H1 (cell line): ENCODE results near the gene TSEN54. TPM values are rescaled to one million over a fixed set of nuclear protein-coding genes. Genes with fewer than 3 reads are reported as not detected.

ENCODE experiments used
- CTCF ChIA-PET: fragments of 300-600 bp; sonication (Branson Sonifier 250); formaldehyde crosslinking; loops from one replicate; lab custom pipeline; 2021; ENCODE audit not compliant: partially characterized antibody; lab: Charles Lee
- POLR2A ChIA-PET: fragments of 300-600 bp; sonication (Branson Sonifier 250); formaldehyde crosslinking; loops from one replicate; lab custom pipeline; 2021; ENCODE audit warnings: inconsistent platforms; ENCODE audit not compliant: partially characterized antibody; lab: Charles Lee
- DNase-seq, 2 experiments: peaks; one replicate each; pipeline versions ENCODE4 v3.0.0 to v3.0.0-alpha.2; 2010 to 2022; ENCODE audit warnings: low spot score in 2 of 2, low read depth in 1 of 2, mixed read lengths in 1 of 2
- FAIRE-seq: peaks from 2 replicates; lab custom pipeline; 2011; peaks lifted over from hg19 to GRCh38; lab: Jason Lieb, UNC
- H2AFZ ChIP-seq: 2 replicates; pipeline ENCODE4 v1.8.1; 2012; ENCODE audit warnings: low read length, inconsistent platforms
- H2AK5ac ChIP-seq: 2 replicates; pipeline ENCODE4 v1.6.1; 2013; ENCODE audit warnings: low read depth, low read length
- H2BK120ac ChIP-seq: replicated peaks from 2 replicates; pipeline ENCODE3; 2013; ENCODE audit warnings: low read depth, low read length, inconsistent platforms
- H2BK12ac ChIP-seq: 2 replicates; pipeline ENCODE4 v1.6.1; 2013; ENCODE audit warnings: low read depth, low read length
- H2BK15ac ChIP-seq: 2 replicates; pipeline ENCODE4 v1.6.1; 2013; ENCODE audit warnings: low read length
- H2BK20ac ChIP-seq: 2 replicates; pipeline ENCODE4 v1.6.1; 2013; ENCODE audit warnings: low read length
- H2BK5ac ChIP-seq: 2 replicates; pipeline ENCODE4 v1.6.1; 2013; ENCODE audit warnings: low read depth, low read length
- H3K14ac ChIP-seq: 2 replicates; pipeline ENCODE4 v1.6.1; 2013; ENCODE audit warnings: inconsistent platforms; ENCODE audit not compliant: insufficient read length
- H3K18ac ChIP-seq: 2 replicates; pipeline ENCODE4 v1.6.1; 2013; ENCODE audit warnings: low read length; ENCODE audit errors: extremely low read depth
- H3K23ac ChIP-seq: 2 replicates; pipeline ENCODE4 v1.6.1; 2013; ENCODE audit warnings: inconsistent platforms; ENCODE audit not compliant: insufficient read length
- H3K23me2 ChIP-seq: 2 replicates; pipeline ENCODE4 v1.6.1; 2013; ENCODE audit warnings: low read depth, low read length
- H3K27ac ChIP-seq: 2 replicates; pipeline ENCODE4 v1.6.1; 2011; ENCODE audit warnings: low read depth, low read length, inconsistent platforms
- H3K27me3 ChIP-seq, 4 experiments: replicated peaks in 1 of 4; 1 replicate in 1 of 4; 2 replicates in 3 of 4; pipeline versions ENCODE4 v1.6.1 to v1.8.1; 2011 to 2013; ENCODE audit warnings: low read length in 3 of 4, mild to moderate bottlenecking in 3 of 4, inconsistent platforms in 2 of 4, mixed read lengths in 2 of 4, moderate library complexity in 1 of 4; ENCODE audit not compliant: control insufficient read depth in 3 of 4, insufficient read depth in 3 of 4; ENCODE audit errors: extremely low read depth in 1 of 4
- H3K36me3 ChIP-seq, 4 experiments: 2 replicates each; pipeline versions ENCODE4 v1.6.1 to v1.8.1; 2011 to 2013; ENCODE audit warnings: mild to moderate bottlenecking in 4 of 4, low read length in 3 of 4, moderate library complexity in 2 of 4, control low read depth in 1 of 4, inconsistent platforms in 1 of 4; ENCODE audit not compliant: insufficient read depth in 4 of 4, control insufficient read depth in 2 of 4
- H3K4ac ChIP-seq: replicated peaks from 2 replicates; pipeline ENCODE3; 2013; ENCODE audit warnings: low read length, low read depth, mixed read lengths, inconsistent platforms; ENCODE audit not compliant: insufficient read length
- H3K4me1 ChIP-seq, 4 experiments: replicated peaks in 1 of 4; 1 replicate in 1 of 4; 2 replicates in 3 of 4; pipeline versions ENCODE4 v1.6.1 to v1.8.1; 2011 to 2013; ENCODE audit warnings: low read length in 3 of 4, inconsistent platforms in 2 of 4, mixed read lengths in 1 of 4; ENCODE audit not compliant: insufficient read depth in 4 of 4, control insufficient read depth in 3 of 4
- H3K4me2 ChIP-seq, 2 experiments: 2 replicates each; pipeline versions ENCODE4 v1.6.1 to v1.8.1; 2011 to 2013; ENCODE audit warnings: low read depth in 2 of 2, low read length in 2 of 2, control low read depth in 1 of 2, inconsistent platforms in 1 of 2, mild to moderate bottlenecking in 1 of 2; ENCODE audit not compliant: insufficient read depth in 1 of 2
- H3K4me3 ChIP-seq, 4 experiments: fragments of 200-600, 300-600 bp in 1 of 4; sonication (generic), shearing (Covaris generic), sonication (Bioruptor Twin) in 1 of 4; 2 replicates each; pipeline versions ENCODE4 v1.5.1 to v1.8.1; 2011 to 2016; ENCODE audit warnings: low read length in 4 of 4, low read depth in 3 of 4, control low read depth in 2 of 4, inconsistent platforms in 2 of 4, mild to moderate bottlenecking in 2 of 4, mixed read lengths in 1 of 4, moderate library complexity in 1 of 4; ENCODE audit not compliant: insufficient read depth in 2 of 4; ENCODE audit errors: extremely low read depth in 1 of 4
- H3K56ac ChIP-seq: replicated peaks from 2 replicates; pipeline ENCODE3; 2013; ENCODE audit warnings: low read depth, mild to moderate bottlenecking, mixed read lengths, low read length, inconsistent platforms; ENCODE audit not compliant: insufficient read length
- H3K79me1 ChIP-seq: 2 replicates; pipeline ENCODE4 v1.6.1; 2013; ENCODE audit warnings: low read depth, low read length, control low read depth
- H3K79me2 ChIP-seq, 2 experiments: 2 replicates each; pipeline versions ENCODE4 v1.6.1 to v1.8.1; 2012 to 2013; ENCODE audit warnings: low read length in 2 of 2, mild to moderate bottlenecking in 2 of 2, inconsistent platforms in 1 of 2; ENCODE audit not compliant: insufficient read depth in 2 of 2, control insufficient read depth in 1 of 2
- H3K9ac ChIP-seq, 4 experiments: replicated peaks in 1 of 4; 1 replicate in 1 of 4; 2 replicates in 3 of 4; pipeline versions ENCODE4 v1.6.1 to v1.8.1; 2011 to 2013; ENCODE audit warnings: low read depth in 3 of 4, low read length in 3 of 4, control low read depth in 2 of 4, mild to moderate bottlenecking in 2 of 4, moderate library complexity in 2 of 4, inconsistent platforms in 1 of 4; ENCODE audit errors: extremely low read depth in 1 of 4
- H3K9me3 ChIP-seq, 2 experiments: 2 replicates each; pipeline versions ENCODE4 v1.6.1 to v1.8.1; 2012 to 2013; ENCODE audit warnings: mild to moderate bottlenecking in 2 of 2, moderate library complexity in 2 of 2, control low read depth in 1 of 2, inconsistent platforms in 1 of 2, low read depth in 1 of 2, low read length in 1 of 2, mixed read lengths in 1 of 2; ENCODE audit not compliant: insufficient read depth in 2 of 2
- H4K20me1 ChIP-seq, 2 experiments: replicated peaks in 1 of 2; 2 replicates each; pipeline versions ENCODE3 to v1.8.1; 2011 to 2013; ENCODE audit warnings: inconsistent platforms in 2 of 2, low read length in 2 of 2, mild to moderate bottlenecking in 1 of 2; ENCODE audit not compliant: insufficient read depth in 2 of 2, control insufficient read depth in 1 of 2
- H4K5ac ChIP-seq: 2 replicates; pipeline ENCODE4 v1.6.1; 2013; ENCODE audit warnings: low read length, low read depth, mixed read lengths, inconsistent platforms; ENCODE audit not compliant: insufficient read length
- H4K8ac ChIP-seq: 2 replicates; pipeline ENCODE4 v1.8.0; 2013; ENCODE audit warnings: mild to moderate bottlenecking, moderate library complexity, low read length, inconsistent platforms; ENCODE audit not compliant: insufficient read depth; ENCODE audit errors: extremely low read depth
- H4K91ac ChIP-seq: replicated peaks from 2 replicates; pipeline ENCODE3; 2013; ENCODE audit warnings: low read length, mixed read lengths, inconsistent platforms; ENCODE audit not compliant: insufficient read length
- RAD21 ChIP-seq, 2 experiments: IDR thresholded peaks in 1 of 2; conservative IDR thresholded peaks in 1 of 2; 2 replicates each; pipeline ENCODE4 v1.6.1; 2011; ENCODE audit warnings: low read depth in 2 of 2, low read length in 2 of 2, improper control_type of control experiment in 1 of 2, inconsistent platforms in 1 of 2, mild to moderate bottlenecking in 1 of 2, moderate library complexity in 1 of 2
- WGBS, 2 experiments: shearing (Covaris generic) in 1 of 2; methylation state at CpG; one replicate each; pipeline versions ENCODE4 v1.1.6 to v1.1.7; 2013 to 2015; ENCODE audit warnings: low lambda C conversion rate in 2 of 2, mixed read lengths in 2 of 2, inconsistent platforms in 1 of 2, low coverage in 1 of 2, missing lambda C conversion rate in 1 of 2; ENCODE audit not compliant: insufficient replicate concordance in 2 of 2, insufficient coverage in 1 of 2, insufficient read length in 1 of 2; ENCODE audit errors: extremely low coverage in 1 of 2, missing lambda C conversion rate in 1 of 2; 5-methylcytosine and 5-hydroxymethylcytosine counted together
- polyA plus RNA-seq, 7 experiments: library from polyadenylated mRNA; depleted of rRNA in 3 of 7; stranded (reverse) in 5 of 7; unstranded in 2 of 7; fragments of >200 nt in 5 of 7; fragments of 200-250 nt in 2 of 7; gene quantifications; 1 replicate in 5 of 7; 2 replicates in 1 of 7; 4 replicates in 1 of 7; pipeline versions ENCODE4 v1.2.1 to v1.2.3, GENCODE V29; 2011 to 2013; ENCODE audit warnings: missing spikeins in 2 of 7, mixed read lengths in 2 of 7
- total RNA-seq: library from RNA; stranded (reverse); fragmentation: NEBNext Ultra II Directional; extraction: Animal tissue kit (Norgen Biotek cat#: 25700); gene quantifications from 2 replicates; pipeline ENCODE4 v1.2.1, GENCODE V29; 2021

TSEN54 gene
- total and polyA plus RNA-seq, 2 of the 8 experiments (the other 6 are each of a cell fraction or from before 2014, with no cell fraction given): 43.6 to 60.3 TPM

DNA sequence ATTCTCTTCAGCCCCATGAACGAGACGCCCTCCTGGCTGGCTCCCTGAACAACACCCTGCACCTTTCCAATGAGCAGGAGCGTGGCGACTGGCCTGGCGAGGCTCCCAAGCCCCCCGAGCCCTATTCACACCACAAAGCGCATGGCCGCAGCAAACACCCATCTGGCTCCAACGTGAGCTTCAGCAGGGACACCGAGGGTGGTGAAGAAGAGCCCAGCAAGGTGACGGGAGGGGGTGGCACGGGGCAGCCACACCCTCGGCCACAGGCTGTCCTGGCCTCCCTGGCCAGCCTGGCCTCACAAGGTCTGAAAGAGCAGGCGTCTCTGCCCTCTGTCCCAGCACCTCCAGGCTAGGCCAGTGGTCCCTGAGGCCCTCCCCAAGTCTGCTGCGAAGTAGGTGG is 24.6 kb upstream of the TSEN54 start:
- WGBS, 2 experiments: 90% methylated on average over 13 of the region's 15 CpGs; no CpG with 5 or more reads in 1 of the 2 experiments
- no peak overlapping the region for H4K91ac ChIP-seq
- H3K56ac ChIP-seq: no peak overlapping the region
- no peak overlapping the region for H3K4me2 ChIP-seq
- ChIA-PET POLR2A (interaction anchor here (1.4 to 1.5 kb wide), 2 partner anchors 10 to 12 kb away, joined by 4 to 5 read pairs; no protein-coding TSS in a partner anchor), CTCF (interaction anchor here (0.8 to 7.3 kb wide), 4 partner anchors 14 to 64 kb away, joined by 3 to 39 read pairs (median 4); no protein-coding TSS in a partner anchor)
- no peak overlapping the region for H2BK5ac ChIP-seq
- peaks cover 0 to 10% (median 6%) of the 10 kb centered on the region in 4 experiments; a peak in 4 of 8 replicates for H3K36me3 ChIP-seq
- H2BK20ac ChIP-seq: no peak overlapping the region
- H3K4me1 ChIP-seq: no peaks in the 10 kb centered on the region; a peak in 1 of 7 replicates
- no peak overlapping the region for H4K8ac ChIP-seq
- H3K9me3 ChIP-seq: no peaks in the 10 kb centered on the region
- no peak overlapping the region for H2BK15ac ChIP-seq
- H2BK120ac ChIP-seq: no peak overlapping the region
- FAIRE-seq: no peak
- no peak overlapping the region for H3K9ac ChIP-seq
- no peak overlapping the region for H3K27ac ChIP-seq
- H3K4me3 ChIP-seq: no peak overlapping the region
- H3K14ac ChIP-seq: no peak overlapping the region
- H3K79me2 ChIP-seq: no peaks in the 10 kb centered on the region
- no peak overlapping the region for H3K18ac ChIP-seq
- H3K79me1 ChIP-seq: no peaks in the 10 kb centered on the region; the same call in 1 of the 2 replicates
- H4K20me1 ChIP-seq: peaks cover 0 to 8% of the 10 kb centered on the region in 2 experiments
- H2AK5ac ChIP-seq: no peak overlapping the region
- no peak overlapping the region for H4K5ac ChIP-seq
- H3K23ac ChIP-seq: no peak overlapping the region
- no peak overlapping the region for H2BK12ac ChIP-seq
- no peak for TF ChIP-seq RAD21 (IDR thresholded peaks at IDR 0.05 in 1 of 2, conservative IDR thresholded peaks at IDR 0.05 in 1 of 2; ENCODE audit: low read depth in 2 of 2, low read length in 2 of 2)
- no peaks in the 10 kb centered on the region for H3K23me2 ChIP-seq
- no peak overlapping the region for H3K4ac ChIP-seq
- no peak overlapping the region for H2AFZ ChIP-seq
- H3K27me3 ChIP-seq: no peaks in the 10 kb centered on the region
- no peak for DNase-seq
